HG02588 (cell line): Measurements from ENCODE around the gene TUBB1.

Experiments used
- ATAC-seq: cut with Tn5 transposase; IDR thresholded peaks from one replicate; pipeline ENCODE4 v1.9.1; 2021; ENCODE audit warnings: mild to moderate bottlenecking, moderate library complexity; ENCODE audit not compliant: unreplicated experiment

TUBB1 gene

DNA sequence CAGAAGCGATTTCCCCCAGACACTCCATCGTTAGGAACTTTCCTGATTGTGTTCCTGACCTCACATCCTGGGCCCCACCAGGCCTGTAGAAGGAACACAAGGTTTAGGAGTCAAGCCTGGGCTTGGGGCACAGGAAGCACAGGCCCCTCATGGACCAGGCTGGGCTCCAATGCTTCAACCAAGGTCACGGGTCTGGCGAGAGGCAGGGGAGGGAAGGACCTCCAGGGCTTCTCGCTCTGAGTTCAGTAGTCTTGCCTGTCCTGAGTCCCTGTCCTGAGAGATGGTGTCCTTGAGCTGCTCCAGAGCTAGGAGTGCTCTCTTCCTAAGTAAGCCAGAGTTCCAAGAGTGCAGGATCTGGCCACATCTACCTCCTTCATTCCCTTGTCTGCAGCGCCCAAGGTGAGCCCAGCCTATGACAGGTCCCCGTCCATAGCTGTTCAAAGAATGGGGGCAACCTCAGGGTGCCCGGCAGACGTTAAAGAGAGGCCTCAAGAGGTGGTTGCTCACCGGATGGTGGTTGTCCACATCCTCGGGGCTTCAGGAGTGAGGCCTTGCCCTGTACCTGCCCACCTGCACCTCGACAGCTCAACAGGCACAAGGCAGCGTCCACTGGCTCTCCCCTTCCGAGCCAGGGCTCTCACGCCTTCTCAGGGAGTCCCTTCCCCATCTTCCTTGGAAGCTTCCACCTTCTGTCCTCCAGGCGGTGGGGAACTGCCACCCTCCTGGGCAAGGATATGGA is 1.6 kb upstream of the TUBB1 start:
- no peak for ATAC-seq

- no peak for ATAC-seq
These were observed 412 bp upstream of the TUBB1 start for GRCh38 chr20:59018817-59019216.

- no peak for ATAC-seq
These were observed 1.8 kb downstream of the TUBB1 start for GRCh38 chr20:59020938-59021551.

GRCh38 chr20:59022754-59023153 is 3.5 kb downstream of the TUBB1 start:
- ATAC-seq: no peak

DNA sequence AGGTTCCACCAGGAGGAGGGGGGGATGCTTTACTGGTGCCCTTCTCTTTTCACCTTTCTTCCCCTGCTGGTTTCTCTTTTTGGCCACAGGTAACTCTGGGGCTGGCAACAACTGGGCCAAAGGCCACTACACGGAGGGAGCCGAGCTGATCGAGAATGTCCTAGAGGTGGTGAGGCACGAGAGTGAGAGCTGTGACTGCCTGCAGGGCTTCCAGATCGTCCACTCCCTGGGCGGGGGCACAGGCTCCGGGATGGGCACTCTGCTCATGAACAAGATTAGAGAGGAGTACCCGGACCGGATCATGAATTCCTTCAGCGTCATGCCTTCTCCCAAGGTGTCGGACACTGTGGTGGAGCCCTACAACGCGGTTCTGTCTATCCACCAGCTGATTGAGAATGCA is 4.4 kb downstream of the TUBB1 start:
- ATAC-seq: no peak

- ATAC-seq: no peak
These were observed 4.9 kb downstream of the TUBB1 start for GRCh38 chr20:59024111-59024530.

DNA sequence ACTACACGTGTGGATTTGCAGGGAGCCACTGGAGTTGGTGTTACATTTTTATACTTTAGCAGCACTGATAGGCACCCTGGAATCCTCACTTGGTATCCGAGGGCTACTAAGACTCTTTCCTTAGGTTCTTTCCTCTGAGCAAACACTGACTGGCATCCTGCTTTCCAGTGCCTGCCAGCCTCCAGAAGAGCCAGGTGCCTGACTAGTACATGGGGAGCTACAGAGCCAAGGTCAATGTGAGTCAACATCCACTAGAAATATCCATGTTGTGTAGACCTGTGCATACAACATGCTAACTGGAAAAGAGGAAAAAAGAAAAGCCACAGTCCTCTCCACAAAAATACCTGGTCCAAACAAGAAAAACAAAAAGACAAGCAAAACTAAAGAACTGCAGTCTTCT is 5.9 kb downstream of the TUBB1 start:
- ATAC-seq: no peak

DNA sequence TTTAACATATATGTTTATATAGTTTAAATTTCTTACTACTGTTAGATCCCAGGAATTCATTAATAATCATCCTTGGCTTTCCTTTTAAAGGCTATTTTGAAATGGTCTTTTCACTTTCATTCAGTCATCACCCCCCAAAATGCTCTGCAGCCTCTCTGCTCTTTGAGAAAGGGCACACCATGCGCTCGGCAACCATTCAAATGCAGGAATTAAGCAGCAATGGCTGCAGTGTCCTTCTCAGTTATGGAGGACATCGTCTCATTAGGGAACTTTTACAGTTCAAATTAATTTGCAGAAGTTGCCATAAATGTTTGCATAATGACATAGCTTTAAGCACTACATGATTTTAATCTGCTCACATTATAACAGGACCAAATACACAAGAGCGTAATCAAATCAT is 6.3 kb downstream of the TUBB1 start:
- no peak for ATAC-seq

DNA sequence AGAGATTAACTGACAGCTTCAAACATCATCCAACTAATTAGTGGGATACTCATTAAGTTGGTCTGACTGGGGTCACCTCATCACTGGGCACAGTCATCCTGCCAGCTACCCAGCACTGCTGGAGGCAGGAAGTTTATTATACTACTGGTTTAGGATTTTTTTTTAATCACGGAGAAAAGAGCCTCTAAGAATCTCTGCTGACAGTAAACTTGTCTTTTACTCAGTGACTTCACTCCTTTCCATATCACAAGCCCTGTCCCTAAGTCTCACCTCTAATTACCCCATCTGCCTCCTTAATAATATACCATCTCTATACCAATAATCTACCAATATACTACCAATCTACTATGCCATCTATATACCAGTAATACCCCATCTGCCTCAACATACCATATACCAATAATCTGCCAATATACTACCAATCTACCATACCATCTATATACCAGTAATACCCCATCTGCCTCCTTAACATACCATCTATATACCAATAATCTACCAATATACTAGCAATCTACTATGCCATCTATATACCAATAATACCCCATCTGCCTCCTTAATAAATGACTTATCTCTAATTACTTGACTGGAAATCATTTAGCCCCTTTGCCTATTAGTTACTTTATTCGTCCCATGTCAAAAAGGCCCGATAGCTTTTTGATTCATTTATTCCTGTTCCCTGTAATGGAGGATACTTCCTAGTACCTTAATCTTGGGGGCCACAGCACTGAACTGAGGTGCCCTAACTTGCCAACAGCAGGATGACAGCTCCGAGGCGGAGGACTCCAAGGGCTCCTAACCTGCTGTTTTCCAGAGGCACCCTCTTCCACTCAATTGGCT is 7.9 kb downstream of the TUBB1 start:
- no peak for ATAC-seq

GRCh38 chr20:59027741-59028320 is 8.6 kb downstream of the TUBB1 start:
- no peak for ATAC-seq

DNA sequence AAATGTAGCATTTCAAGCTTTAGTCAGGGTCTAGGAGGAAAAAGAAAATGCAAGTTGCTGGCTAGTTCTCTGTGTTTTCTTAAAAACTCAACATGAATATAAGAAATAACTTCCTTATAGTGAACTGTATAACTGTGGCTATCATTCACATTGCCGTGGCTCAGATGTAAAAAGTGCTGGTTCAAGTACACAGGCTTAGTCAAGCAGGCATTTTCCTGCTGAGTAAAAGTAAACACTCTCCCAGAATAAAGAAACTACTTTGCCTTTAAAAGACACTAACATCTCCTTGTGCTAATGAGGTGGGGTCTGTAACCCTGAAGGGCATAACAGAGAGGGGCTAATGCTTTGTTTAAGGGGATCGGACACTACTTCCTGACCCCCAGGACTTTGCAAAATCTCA is 9.6 kb downstream of the TUBB1 start:
- ATAC-seq: no peak

- ATAC-seq: no peak
These were observed 11.8 kb downstream of the TUBB1 start for GRCh38 chr20:59030911-59031563.

DNA sequence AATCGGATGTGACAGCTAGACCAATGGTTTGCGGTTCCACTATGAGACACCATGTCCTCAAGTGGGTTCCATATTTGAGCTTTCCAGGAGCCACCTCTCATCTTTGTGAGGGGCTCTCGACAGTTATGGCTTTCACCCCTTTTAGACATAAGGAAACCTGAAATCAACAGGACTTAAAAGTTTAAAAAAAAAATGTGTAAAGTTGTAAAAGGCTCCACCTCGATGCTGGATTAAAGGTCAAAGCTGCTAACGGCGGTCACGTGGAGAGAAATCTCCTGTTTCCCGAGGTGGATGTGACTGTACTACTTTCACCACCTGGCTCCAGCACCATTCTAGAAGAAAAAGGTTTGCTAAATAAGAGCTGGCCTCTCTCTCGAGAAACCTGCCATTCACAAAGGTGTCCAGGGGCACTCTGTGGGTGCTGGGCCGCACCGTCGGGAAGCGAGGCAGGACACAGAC is 12.4 kb downstream of the TUBB1 start:
- no peak for ATAC-seq

GRCh38 chr20:59032023-59032712 is 12.9 kb downstream of the TUBB1 start, which contains the start of gene ATP5F1E:
ATP5F1E (minus strand) TSS chr20:59032335; CDS start chr20:59032251, 84 bp downstream.
- peak; percentile 95 for ATAC-seq

GRCh38 chr20:59032713-59033059 is 13.5 kb downstream of the TUBB1 start:
- ATAC-seq: no peak

DNA sequence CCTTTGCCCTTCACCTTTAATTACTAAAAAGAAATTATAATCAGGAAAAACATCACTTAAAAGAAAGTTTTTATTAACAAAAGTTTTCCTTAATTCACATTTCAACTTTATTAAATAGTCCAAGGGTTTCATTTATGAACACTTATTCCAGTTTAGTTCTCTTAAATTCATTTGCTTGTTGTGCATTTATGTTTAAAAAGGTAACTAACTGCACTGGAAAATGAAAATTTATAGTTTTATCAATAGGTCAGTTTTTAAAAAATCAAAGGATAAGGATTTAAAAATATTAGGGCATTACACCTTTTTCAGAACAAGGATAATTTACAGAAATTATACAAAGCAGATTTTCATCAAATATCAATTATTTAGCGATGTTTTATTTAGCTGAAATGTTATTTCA is 13.9 kb downstream of the TUBB1 start:
- ATAC-seq: no peak

- ATAC-seq: no peak
These were observed 14.5 kb downstream of the TUBB1 start for GRCh38 chr20:59033616-59034165.

- ATAC-seq: no peak
These were observed 16.2 kb downstream of the TUBB1 start for GRCh38 chr20:59035381-59035780.

- ATAC-seq: no peak
These were observed 18.2 kb downstream of the TUBB1 start for GRCh38 chr20:59037386-59037785.

GRCh38 chr20:59039233-59039632 is 20.0 kb downstream of the TUBB1 start:
- ATAC-seq: no peak
